A549 (cell line): ENCODE results near the gene ANKRD10. TPM values are rescaled to one million over a fixed set of nuclear protein-coding genes. Genes with fewer than 3 reads are reported as not detected.
A peak's percentile ranks its signal among the peaks of the same experiment; 100 is the strongest.

ENCODE experiments used
- ATAC-seq, 2 experiments: fragments of 200-7000 bp in 1 of 2; fragments of >200 bp in 1 of 2; cut with Nextera tagmentation in 1 of 2; cut with Tn5 transposase in 1 of 2; 3 replicates each; pipeline versions ENCODE4 v1.8.0 to v1.9.1; 2018 to 2020; ENCODE audit warnings: mild to moderate bottlenecking in 1 of 2, moderate library complexity in 1 of 2
- CTCF ChIA-PET: fragments of 300-600 bp; sonication (Branson Sonifier 250); formaldehyde crosslinking; extraction: SDS; loops from one replicate; lab custom pipeline; 2021; ENCODE audit warnings: antibody characterized with exemption, inconsistent platforms; lab: Yijun Ruan, JAX
- POLR2A ChIA-PET: fragments of 350-600 bp; formaldehyde crosslinking; extraction: SDS; loops from one replicate; lab custom pipeline; 2021; ENCODE audit warnings: antibody characterized with exemption, inconsistent platforms; lab: Yijun Ruan, JAX
- DNase-seq, 2 experiments: peaks; one replicate each; pipeline versions ENCODE4 v3.0.0 to v3.0.0-alpha.2; 2011 to 2016; ENCODE audit warnings: low read depth in 1 of 2, low spot score in 1 of 2
- FAIRE-seq: peaks from 2 replicates; lab custom pipeline; 2011; peaks lifted over from hg19 to GRCh38; lab: Jason Lieb, UNC
- H3K27ac ChIP-seq, 2 experiments: fragments of >200 bp; sonication (Bioruptor Twin); formaldehyde crosslinking; 3 replicates each; pipeline ENCODE4 v1.5.1; 2016 to 2017
- H3K4me1 ChIP-seq: fragments of >200 bp; sonication (Bioruptor Twin); formaldehyde crosslinking; 3 replicates; pipeline ENCODE4 v1.6.1; 2016
- H3K4me2 ChIP-seq: fragments of >200 bp; sonication (Bioruptor Twin); formaldehyde crosslinking; 3 replicates; pipeline ENCODE4 v1.6.1; 2016
- H3K4me3 ChIP-seq: fragments of >200 bp; sonication (Bioruptor Twin); formaldehyde crosslinking; 3 replicates; pipeline ENCODE4 v1.5.1; 2016
- H3K9me3 ChIP-seq: fragments of >200 bp; sonication (Bioruptor Twin); formaldehyde crosslinking; 3 replicates; pipeline ENCODE4 v1.6.1; 2016
- BHLHE40 ChIP-seq: IDR thresholded peaks from 2 replicates; pipeline ENCODE4 v1.6.1; 2012; ENCODE audit warnings: low read depth, low read length, inconsistent platforms
- CBX8 ChIP-seq: fragments of 200-600 bp; sonication (generic); IDR thresholded peaks from 2 replicates; pipeline ENCODE4 v1.6.1; 2016
- CEBPB ChIP-seq, 2 experiments: fragments of >200 bp in 1 of 2; sonication (Bioruptor Twin) in 1 of 2; formaldehyde crosslinking in 1 of 2; IDR thresholded peaks; 2 replicates each; pipeline ENCODE4 v1.6.1; 2012 to 2016
- CHD2 ChIP-seq: fragments of 150-350 bp; IDR thresholded peaks from 2 replicates; pipeline ENCODE4 v1.6.1; 2014; ENCODE audit warnings: low read length; ENCODE audit not compliant: partially characterized antibody
- CHD4 ChIP-seq: fragments of 200-600 bp; sonication (generic); IDR thresholded peaks from 2 replicates; pipeline ENCODE4 v1.6.1; 2016; ENCODE audit warnings: antibody characterized with exemption, mild to moderate bottlenecking, borderline replicate concordance
- EHF ChIP-seq: fragments of 250-450 bp; sonication (Bioruptor Pico); IDR thresholded peaks from 2 replicates; pipeline ENCODE4 v1.5.0; 2020; ENCODE audit warnings: mild to moderate bottlenecking
- EHMT2 ChIP-seq: fragments of 200-600 bp; sonication (generic); IDR thresholded peaks from 2 replicates; pipeline ENCODE4 v1.6.1; 2016; ENCODE audit warnings: antibody characterized with exemption, low read depth, mild to moderate bottlenecking, moderate library complexity
- ELK1 ChIP-seq: fragments of 150-350 bp; IDR thresholded peaks from 2 replicates; pipeline ENCODE4 v1.6.1; 2014; ENCODE audit warnings: low read depth, mild to moderate bottlenecking, low read length
- EP300 ChIP-seq, 2 experiments: fragments of >200 bp; sonication (Bioruptor Twin); formaldehyde crosslinking; IDR thresholded peaks; 2 replicates in 1 of 2; 3 replicates in 1 of 2; pipeline ENCODE4 v1.6.1; 2016 to 2017
- HEYL ChIP-seq: fragments of 250-450 bp; sonication (Bioruptor Pico); IDR thresholded peaks from 2 replicates; pipeline ENCODE4 v1.8.0; 2021; ENCODE audit warnings: mild to moderate bottlenecking, moderate library complexity
- JUN ChIP-seq, 2 experiments: fragments of >200 bp; sonication (Bioruptor Twin); formaldehyde crosslinking; IDR thresholded peaks; 2 replicates in 1 of 2; 3 replicates in 1 of 2; pipeline ENCODE4 v1.6.1; 2016 to 2017
- JUNB ChIP-seq: fragments of >200 bp; sonication (Bioruptor Twin); formaldehyde crosslinking; IDR thresholded peaks from 2 replicates; pipeline ENCODE4 v1.6.1; 2016
- KDM1A ChIP-seq: fragments of 200-600 bp; sonication (generic); IDR thresholded peaks from 2 replicates; pipeline ENCODE4 v1.6.1; 2016; ENCODE audit warnings: low read depth, mild to moderate bottlenecking
- KDM5A ChIP-seq: fragments of 200-600 bp; sonication (generic); IDR thresholded peaks from 2 replicates; pipeline ENCODE4 v1.6.1; 2016; ENCODE audit warnings: antibody characterized with exemption, mild to moderate bottlenecking
- MAFK ChIP-seq: fragments of 450-650 bp; IDR thresholded peaks from 2 replicates; pipeline ENCODE4 v1.6.1; 2014; ENCODE audit not compliant: partially characterized antibody
- MAZ ChIP-seq: fragments of 150-350 bp; IDR thresholded peaks from 2 replicates; pipeline ENCODE4 v1.6.1; 2014; ENCODE audit warnings: antibody characterized with exemption, low read depth, low read length, borderline replicate concordance
- NPAS2 ChIP-seq: fragments of 250-450 bp; sonication (Bioruptor Pico); IDR thresholded peaks from 2 replicates; pipeline ENCODE4 v1.8.0; 2022; ENCODE audit warnings: mild to moderate bottlenecking, moderate library complexity, borderline replicate concordance
- NR3C1 ChIP-seq: fragments of >200 bp; sonication (Bioruptor Twin); formaldehyde crosslinking; IDR thresholded peaks from 3 replicates; pipeline ENCODE4 v1.6.1; 2017
- PHF8 ChIP-seq: fragments of 200-600 bp; sonication (generic); IDR thresholded peaks from 2 replicates; pipeline ENCODE4 v1.6.1; 2016; ENCODE audit warnings: low read depth, mild to moderate bottlenecking, antibody characterized with exemption, moderate library complexity, borderline replicate concordance
- RARB ChIP-seq: fragments of 250-450 bp; sonication (Bioruptor Pico); IDR thresholded peaks from 2 replicates; pipeline ENCODE4 v1.8.0; 2021; ENCODE audit warnings: mild to moderate bottlenecking, moderate library complexity
- SREBF2 ChIP-seq: fragments of 450-650 bp; IDR thresholded peaks from 2 replicates; pipeline ENCODE4 v1.6.1; 2014; ENCODE audit warnings: mild to moderate bottlenecking, moderate library complexity
- TFCP2L1 ChIP-seq: fragments of 250-450 bp; sonication (Bioruptor Pico); IDR thresholded peaks from 2 replicates; pipeline ENCODE4 v1.5.0; 2021; ENCODE audit warnings: mild to moderate bottlenecking
- TP53 ChIP-seq: fragments of 250-450 bp; sonication (Bioruptor Pico); IDR thresholded peaks from 2 replicates; pipeline ENCODE4 v1.5.0; 2021; ENCODE audit warnings: mild to moderate bottlenecking, moderate library complexity
- ZFP36 ChIP-seq: fragments of 450-650 bp; IDR thresholded peaks from 2 replicates; pipeline ENCODE4 v1.6.1; 2014; ENCODE audit warnings: borderline replicate concordance; ENCODE audit not compliant: partially characterized antibody
- WGBS: methylation state at CpG from one replicate; pipeline ENCODE4 v1.1.6; 2017; ENCODE audit errors: missing lambda C conversion rate; 5-methylcytosine and 5-hydroxymethylcytosine counted together
- polyA plus RNA-seq, 4 experiments: library from polyadenylated mRNA; depleted of rRNA in 3 of 4; stranded (reverse); fragments of >200 nt; fragmentation: RNase III in 1 of 4; extraction: RNeasy Plus Mini Kit Qiagen cat#74134 plus additional on column Dnase treatment in 1 of 4; gene quantifications; 2 replicates in 3 of 4; 3 replicates in 1 of 4; pipeline ENCODE4 v1.2.3, GENCODE V29; 2011 to 2017
- TF ChIP-seq, protein P1 (sequence below): fragments of >200 bp; sonication (Bioruptor Twin); formaldehyde crosslinking; IDR thresholded peaks from 3 replicates; pipeline ENCODE4 v1.6.1; 2016
- TF ChIP-seq, protein P2 (sequence below): fragments of 250-450 bp; sonication (Bioruptor Pico); IDR thresholded peaks from 2 replicates; pipeline ENCODE4 v1.5.0; 2021; ENCODE audit warnings: mild to moderate bottlenecking, moderate library complexity, borderline replicate concordance
- TF ChIP-seq, protein P3 (sequence below): IDR thresholded peaks from 2 replicates; pipeline ENCODE4 v1.6.1; 2012
- TF ChIP-seq, protein P4 (sequence below): fragments of 200-600 bp; sonication (generic); IDR thresholded peaks from 2 replicates; pipeline ENCODE4 v1.6.1; 2016; ENCODE audit warnings: antibody characterized with exemption, mild to moderate bottlenecking, moderate library complexity

ANKRD10 gene
- polyA plus RNA-seq, 2 of the 4 experiments (the other 2 are of a cell fraction) = 32.1 to 66.0 TPM

- FAIRE-seq = no peak
- peak in 1 of 2 experiments; percentile 10 for DNase-seq
- ATAC-seq = no peak
- 0 out of 3 replicates have a peak, but pooled peaks cover 4% of the 10 kb centered on the region for H3K4me1 ChIP-seq
- POLR2A ChIA-PET = no interaction called here
- TF ChIP-seq JUN (IDR thresholded peaks at IDR 0.05) = no peak
- TF ChIP-seq ZFP36 = no peak
- no peak for TF ChIP-seq JUNB
- TF ChIP-seq ELK1 = no peak
- TF ChIP-seq TP53 (CRISPR knock-in tag) = no peak
- TF ChIP-seq NR3C1 = no peak
- no peak for TF ChIP-seq SREBF2
- no peak for TF ChIP-seq KDM5A
- TF ChIP-seq, protein P1, sequence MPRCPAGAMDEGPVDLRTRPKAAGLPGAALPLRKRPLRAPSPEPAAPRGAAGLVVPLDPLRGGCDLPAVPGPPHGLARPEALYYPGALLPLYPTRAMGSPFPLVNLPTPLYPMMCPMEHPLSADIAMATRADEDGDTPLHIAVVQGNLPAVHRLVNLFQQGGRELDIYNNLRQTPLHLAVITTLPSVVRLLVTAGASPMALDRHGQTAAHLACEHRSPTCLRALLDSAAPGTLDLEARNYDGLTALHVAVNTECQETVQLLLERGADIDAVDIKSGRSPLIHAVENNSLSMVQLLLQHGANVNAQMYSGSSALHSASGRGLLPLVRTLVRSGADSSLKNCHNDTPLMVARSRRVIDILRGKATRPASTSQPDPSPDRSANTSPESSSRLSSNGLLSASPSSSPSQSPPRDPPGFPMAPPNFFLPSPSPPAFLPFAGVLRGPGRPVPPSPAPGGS = no peak
- TF ChIP-seq KDM1A = no peak
- no peak for TF ChIP-seq MAZ
- no peak for TF ChIP-seq CEBPB (IDR thresholded peaks at IDR 0.05)
- TF ChIP-seq CHD4 = no peak
- TF ChIP-seq, protein P2, sequence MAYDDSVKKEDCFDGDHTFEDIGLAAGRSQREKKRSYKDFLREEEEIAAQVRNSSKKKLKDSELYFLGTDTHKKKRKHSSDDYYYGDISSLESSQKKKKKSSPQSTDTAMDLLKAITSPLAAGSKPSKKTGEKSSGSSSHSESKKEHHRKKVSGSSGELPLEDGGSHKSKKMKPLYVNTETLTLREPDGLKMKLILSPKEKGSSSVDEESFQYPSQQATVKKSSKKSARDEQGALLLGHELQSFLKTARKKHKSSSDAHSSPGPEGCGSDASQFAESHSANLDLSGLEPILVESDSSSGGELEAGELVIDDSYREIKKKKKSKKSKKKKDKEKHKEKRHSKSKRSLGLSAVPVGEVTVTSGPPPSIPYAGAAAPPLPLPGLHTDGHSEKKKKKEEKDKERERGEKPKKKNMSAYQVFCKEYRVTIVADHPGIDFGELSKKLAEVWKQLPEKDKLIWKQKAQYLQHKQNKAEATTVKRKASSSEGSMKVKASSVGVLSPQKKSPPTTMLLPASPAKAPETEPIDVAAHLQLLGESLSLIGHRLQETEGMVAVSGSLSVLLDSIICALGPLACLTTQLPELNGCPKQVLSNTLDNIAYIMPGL (CRISPR knock-in tag) = no peak
- TF ChIP-seq CBX8 = no peak
- TF ChIP-seq, protein P3, sequence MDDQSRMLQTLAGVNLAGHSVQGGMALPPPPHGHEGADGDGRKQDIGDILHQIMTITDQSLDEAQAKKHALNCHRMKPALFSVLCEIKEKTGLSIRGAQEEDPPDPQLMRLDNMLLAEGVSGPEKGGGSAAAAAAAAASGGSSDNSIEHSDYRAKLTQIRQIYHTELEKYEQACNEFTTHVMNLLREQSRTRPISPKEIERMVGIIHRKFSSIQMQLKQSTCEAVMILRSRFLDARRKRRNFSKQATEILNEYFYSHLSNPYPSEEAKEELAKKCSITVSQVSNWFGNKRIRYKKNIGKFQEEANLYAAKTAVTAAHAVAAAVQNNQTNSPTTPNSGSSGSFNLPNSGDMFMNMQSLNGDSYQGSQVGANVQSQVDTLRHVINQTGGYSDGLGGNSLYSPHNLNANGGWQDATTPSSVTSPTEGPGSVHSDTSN = no peak
- TF ChIP-seq MAFK = no peak
- TF ChIP-seq, all 56 proteins: peak for 0
- 95% methylated on average over 3 of the region's 3 CpGs for WGBS
- Histone ChIP-seq H3K9me3 (no peaks in the 10 kb centered on the region), H3K4me3 (no peak overlapping the region), H3K4me2 (no peak overlapping the region), H3K27ac (no peak overlapping the region)
- CTCF ChIA-PET = interaction anchor here (1.1 to 1.4 kb wide), 2 partner anchors 39 to 173 kb away, joined by 3 to 4 read pairs; no protein-coding TSS in a partner anchor
Observed at GRCh38 chr13:110876609-110877008, 38.3 kb downstream of the ANKRD10 start.

- peak overlapping the region; percentile 56 to 85; a peak in 4 of 6 replicates for H3K27ac ChIP-seq
- ATAC-seq (no peak), FAIRE-seq (no peak), DNase-seq (no peak)
- H3K4me1 ChIP-seq = peaks cover 15% of the 10 kb centered on the region
- no peak for TF ChIP-seq JUN (IDR thresholded peaks at IDR 0.05)
- TF ChIP-seq EHMT2 = no peak
- no peak for TF ChIP-seq BHLHE40
- TF ChIP-seq PHF8 = no peak
- no peak for TF ChIP-seq EP300 (IDR thresholded peaks at IDR 0.05)
- no peak for TF ChIP-seq NPAS2
- TF ChIP-seq MAFK = no peak
- no peak for TF ChIP-seq RARB
- TF ChIP-seq EHF (CRISPR knock-in tag) = no peak
- TF ChIP-seq, protein P4, sequence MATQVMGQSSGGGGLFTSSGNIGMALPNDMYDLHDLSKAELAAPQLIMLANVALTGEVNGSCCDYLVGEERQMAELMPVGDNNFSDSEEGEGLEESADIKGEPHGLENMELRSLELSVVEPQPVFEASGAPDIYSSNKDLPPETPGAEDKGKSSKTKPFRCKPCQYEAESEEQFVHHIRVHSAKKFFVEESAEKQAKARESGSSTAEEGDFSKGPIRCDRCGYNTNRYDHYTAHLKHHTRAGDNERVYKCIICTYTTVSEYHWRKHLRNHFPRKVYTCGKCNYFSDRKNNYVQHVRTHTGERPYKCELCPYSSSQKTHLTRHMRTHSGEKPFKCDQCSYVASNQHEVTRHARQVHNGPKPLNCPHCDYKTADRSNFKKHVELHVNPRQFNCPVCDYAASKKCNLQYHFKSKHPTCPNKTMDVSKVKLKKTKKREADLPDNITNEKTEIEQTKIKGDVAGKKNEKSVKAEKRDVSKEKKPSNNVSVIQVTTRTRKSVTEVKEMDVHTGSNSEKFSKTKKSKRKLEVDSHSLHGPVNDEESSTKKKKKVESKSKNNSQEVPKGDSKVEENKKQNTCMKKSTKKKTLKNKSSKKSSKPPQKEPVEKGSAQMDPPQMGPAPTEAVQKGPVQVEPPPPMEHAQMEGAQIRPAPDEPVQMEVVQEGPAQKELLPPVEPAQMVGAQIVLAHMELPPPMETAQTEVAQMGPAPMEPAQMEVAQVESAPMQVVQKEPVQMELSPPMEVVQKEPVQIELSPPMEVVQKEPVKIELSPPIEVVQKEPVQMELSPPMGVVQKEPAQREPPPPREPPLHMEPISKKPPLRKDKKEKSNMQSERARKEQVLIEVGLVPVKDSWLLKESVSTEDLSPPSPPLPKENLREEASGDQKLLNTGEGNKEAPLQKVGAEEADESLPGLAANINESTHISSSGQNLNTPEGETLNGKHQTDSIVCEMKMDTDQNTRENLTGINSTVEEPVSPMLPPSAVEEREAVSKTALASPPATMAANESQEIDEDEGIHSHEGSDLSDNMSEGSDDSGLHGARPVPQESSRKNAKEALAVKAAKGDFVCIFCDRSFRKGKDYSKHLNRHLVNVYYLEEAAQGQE = no peak
- TF ChIP-seq KDM5A = no peak
- TF ChIP-seq JUNB = no peak
- TF ChIP-seq CHD2 = no peak
- TF ChIP-seq CEBPB (IDR thresholded peaks at IDR 0.05) = no peak
- TF ChIP-seq, protein P1 = no peak
- TF ChIP-seq TFCP2L1 (CRISPR knock-in tag) = no peak
- no peak for TF ChIP-seq HEYL (CRISPR knock-in tag)
- H3K9me3 ChIP-seq = no peaks in the 10 kb centered on the region
- WGBS = 78% methylated on average over 8 of the region's 8 CpGs
- CTCF ChIA-PET = interaction anchor here (1.4 to 1.6 kb wide), 2 partner anchors 22 to 40 kb away, joined by 3 to 4 read pairs; no protein-coding TSS in a partner anchor
- POLR2A ChIA-PET = no interaction called here
- peak overlapping the region; percentile 51; the same call in 2 of the 3 replicates for H3K4me3 ChIP-seq
- peak overlapping the region; percentile 95 for H3K4me2 ChIP-seq
Observed at GRCh38 chr13:110875241-110875640, 39.6 kb downstream of the ANKRD10 start.
